Effector CD8-positive, alpha-beta T cell (primary cell): ENCODE results near the gene CSTF3.
A peak's percentile ranks its signal among the peaks of the same experiment; 100 is the strongest.
"Not testable (repeated sequence)": the region's sequence is repeated elsewhere in the genome, so short reads cannot be mapped to it uniquely, and the experiment has no call there.

Source experiments
- DNase-seq: peaks from one replicate; lab custom pipeline; 2025; lab: John Stamatoyannopoulos, UW

Gene CSTF3

DNA sequence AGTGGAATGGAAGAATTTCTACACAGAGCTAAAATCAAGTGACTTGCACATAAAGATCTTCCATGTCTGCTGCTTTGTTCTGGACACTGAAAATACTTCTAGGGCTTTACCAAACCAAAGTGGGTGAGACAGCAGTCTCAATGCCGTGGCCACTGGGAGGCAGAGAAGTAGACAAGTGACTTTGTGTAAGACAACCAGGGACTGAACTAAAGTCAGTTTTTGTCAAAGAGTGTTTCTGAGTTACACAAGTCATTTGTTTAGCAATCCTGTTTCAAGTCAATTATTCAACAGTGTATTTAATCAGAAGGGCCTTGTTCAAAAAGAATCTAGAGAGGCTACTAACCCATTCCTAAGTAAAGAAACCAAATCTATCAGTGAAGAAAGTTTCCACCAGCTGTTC is 75.3 kb downstream of the CSTF3 start:
- no peak for DNase-seq

DNA sequence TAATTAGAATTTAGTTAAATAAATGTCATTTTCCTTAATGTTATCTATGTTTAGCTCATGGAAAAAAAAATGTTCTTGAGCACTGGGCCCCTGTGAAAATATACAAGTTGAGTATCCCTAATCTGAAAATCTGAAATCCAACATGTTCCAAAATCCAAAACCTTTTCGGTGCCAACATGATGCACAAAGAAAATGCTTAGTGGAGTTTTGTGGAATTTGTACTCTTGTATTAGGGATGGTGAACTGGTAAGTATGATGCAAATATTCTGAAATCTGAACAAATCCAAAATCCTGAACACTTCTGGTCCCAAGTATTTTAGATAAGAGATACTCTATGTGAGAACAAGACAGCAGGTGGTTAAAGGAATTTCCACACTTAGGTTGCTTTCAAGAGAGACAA is 77.4 kb downstream of the CSTF3 start:
- no peak for DNase-seq

DNA sequence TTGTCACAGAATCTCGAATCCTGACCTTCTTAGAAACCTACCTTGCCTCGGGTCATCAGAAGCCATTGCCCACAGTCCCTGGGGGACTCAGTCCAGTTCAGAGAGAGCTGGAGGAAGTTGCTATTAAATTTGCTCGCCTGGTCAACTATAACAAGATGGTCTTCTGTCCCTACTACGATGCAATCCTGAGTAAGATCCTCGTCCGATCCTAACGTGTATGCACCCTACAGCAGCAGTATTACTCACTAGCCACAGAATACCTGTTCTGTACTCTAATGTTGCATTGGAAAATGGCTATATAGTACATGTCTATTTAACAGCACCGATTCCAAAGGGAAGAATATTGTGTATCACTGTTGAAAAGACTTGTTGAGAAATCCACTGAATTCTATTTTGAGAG is 88.8 kb downstream of the CSTF3 start:
- DNase-seq, result no peak

DNA sequence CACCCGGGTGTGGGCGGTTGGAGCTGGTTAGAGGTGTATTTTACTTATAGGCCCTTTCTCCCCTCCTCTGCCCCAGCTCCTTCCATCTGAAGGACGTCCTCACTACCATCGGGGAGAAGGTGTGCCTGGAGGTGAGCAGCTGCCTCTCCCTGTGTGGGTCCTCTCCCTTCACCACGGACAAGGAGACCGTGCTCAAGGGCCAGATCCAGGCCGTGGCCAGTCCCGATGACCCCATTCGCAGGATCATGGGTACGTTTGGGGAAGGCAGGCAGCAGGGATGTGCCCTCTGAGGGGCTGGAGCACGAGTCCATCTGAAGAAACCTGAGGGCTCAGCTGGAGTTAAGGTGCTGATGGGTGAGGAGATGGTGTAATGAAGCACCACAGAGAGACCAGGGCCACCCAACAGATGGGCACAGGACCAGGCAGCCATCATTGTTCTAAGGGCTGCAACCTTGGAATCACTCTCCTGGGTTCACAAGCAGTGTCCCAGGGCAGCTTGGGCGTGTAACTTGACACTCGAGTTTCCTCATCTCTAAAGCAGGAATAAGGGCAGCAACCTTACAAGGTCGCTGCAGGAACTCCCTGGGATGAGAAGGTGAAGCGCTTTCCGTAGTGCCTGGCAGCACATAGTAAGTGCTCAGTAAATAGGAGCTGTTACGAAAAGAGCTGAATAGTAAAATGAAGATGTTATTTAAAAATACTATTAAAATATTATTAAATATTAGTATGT is 92.5 kb downstream of the CSTF3 start:
- DNase-seq, result no peak

DNA sequence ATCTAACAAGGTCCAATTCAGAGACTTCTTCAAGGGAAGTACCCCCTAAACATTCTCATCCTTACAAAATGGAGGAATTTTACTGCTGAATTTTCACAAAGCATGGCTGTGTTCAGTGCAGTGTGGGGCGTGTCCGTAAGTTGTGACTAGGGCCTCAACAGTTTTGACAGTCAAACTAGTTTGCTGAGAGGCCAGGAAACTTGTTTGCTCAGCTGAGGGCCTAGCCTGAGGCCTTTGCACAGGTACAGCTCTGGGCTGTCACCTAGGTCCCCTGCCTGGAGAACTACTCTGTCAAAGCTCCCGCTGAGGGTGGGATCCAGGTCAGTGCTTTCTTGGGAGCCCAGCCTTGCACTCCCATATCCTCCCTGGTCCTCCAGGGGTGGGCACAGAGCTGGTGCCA is 94.0 kb downstream of the CSTF3 start:
- DNase-seq, result no peak

DNA sequence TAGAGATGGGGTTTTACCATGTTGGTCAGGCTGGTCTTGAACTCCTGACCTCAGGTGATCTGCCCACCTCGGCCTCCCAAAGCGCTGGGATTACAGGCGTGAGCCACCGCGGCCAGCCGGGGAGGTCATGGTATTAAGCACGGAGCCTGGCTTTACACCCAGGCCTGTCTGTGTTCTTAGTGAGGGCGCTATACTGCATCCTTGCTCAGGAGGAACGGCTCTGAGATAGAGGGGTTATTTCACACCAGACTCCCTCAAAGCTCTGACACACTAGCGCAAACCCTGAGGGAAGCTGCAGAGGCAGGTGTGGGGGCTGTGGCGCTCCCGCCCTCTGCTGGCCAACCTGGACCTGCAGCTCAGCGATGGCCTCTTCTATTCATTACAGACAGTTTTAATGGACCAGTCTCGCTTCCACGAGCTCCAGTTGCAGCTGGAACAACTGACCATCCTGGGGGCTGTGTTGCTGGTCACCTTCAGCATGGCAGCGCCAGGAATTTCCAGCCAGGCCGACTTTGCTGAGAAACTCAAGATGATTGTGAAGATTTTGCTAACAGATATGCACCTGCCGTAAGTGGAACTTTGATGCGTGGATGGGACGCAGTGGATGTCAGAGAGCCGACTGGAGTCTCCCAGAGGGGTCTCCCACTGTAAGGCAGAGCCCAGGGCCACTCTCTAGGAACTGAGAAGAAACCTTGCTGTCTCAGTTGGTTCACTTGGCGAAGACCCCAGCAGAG is 95.7 kb downstream of the CSTF3 start:
- peak; percentile 50 for DNase-seq

DNA sequence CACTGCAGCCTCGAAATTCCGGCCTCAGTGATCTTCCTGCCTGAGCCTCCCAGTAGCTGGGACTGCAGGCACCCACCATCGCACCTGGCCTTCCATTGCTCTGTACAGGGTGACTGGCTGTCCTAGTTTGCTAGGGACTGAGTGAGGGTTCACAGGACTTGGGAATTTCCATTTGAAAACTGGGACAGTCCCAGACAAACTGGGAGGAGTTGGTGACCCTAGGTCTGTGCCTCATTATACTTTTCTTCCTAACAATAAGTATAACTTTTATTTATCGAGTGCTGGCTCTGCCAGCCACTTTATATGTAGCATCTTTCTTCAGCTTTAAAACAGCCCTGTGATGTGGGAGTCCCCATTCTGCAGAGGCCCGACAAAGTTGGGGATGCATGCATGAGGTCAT is 96.4 kb downstream of the CSTF3 start:
- DNase-seq, result no peak

DNA sequence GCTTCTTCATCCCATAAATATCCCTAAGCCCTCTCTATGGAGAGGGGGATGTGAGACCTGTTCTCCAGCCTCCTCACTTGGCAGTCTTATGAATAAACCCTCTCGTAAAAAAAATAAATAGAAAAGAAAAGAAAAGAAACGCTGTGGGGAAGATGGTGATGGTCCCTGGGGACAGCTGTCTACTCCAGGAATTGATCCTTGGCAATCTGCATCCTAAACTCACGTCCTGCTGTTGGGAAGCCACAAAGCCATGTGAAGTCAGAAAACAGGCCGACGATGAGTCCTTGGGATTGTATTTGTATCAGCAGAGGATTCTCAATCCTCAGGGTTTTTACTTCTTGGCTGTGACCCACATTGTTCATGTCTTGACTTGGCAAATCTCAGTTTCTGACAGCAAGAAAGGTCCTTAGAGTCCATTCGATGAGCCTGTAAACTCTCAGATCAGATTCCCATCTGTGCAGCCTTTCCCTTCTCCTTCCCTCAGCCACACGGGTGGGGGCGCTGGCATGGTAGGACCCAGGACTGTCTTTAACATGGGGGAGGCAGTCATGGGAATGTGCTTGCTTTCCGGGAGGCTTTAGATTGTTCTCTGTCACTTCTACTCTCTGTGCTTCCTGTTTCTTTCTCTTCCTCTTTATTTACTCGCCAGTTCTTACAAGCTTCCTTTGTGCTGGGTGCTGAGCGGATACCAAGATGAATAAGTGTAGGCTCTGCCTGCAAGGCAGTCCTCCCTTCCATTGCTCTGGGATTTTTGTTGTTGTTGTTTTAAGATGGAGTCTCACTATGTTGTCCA is 97.1 kb downstream of the CSTF3 start:
- no peak for DNase-seq

DNA sequence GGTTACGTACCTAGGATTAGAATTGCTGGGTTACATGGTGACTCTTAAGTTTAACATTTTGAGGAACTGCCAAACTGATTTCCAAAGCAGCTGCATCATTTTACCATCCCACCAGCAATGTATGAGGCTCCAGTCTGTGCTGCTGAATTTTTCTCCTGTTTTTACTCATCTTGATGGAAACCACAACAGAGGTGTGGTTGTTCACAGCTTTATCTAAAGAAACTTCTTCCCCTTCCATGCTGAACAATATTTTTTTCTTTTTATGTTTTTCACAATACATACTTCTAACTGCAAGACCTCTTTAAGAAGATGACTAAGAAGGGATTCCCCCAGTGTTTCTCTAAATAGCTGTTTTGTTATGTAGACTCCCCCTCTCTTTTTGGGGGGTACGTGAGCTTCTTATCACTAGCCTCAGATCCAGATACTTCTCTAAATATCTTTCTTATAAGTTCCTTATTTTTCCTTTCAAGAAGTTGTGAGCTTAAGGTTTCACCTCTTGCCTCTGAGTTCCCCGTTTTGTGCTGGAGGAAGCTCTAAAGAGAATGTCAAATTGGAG is 97.9 kb downstream of the CSTF3 start:
- DNase-seq, result no peak

DNA sequence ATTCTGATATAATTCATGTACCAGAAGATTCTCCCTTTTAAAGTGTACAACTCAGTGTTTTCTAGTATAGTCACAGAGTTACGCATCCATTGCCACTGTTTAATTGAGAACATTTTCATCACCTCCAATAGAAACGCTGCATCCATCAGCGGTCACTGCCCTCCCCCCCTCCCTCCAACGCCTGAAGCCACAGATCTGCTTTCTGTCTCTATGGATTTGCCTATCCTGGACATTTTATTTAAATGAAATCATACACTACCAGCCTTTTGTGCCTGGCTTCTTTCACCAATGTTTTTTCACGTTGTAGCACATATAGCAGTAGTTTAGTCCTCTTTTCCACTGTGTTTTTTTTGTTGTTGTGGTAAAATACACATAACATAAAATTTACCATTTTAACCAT is 99.1 kb downstream of the CSTF3 start:
- DNase-seq, result no peak

DNA sequence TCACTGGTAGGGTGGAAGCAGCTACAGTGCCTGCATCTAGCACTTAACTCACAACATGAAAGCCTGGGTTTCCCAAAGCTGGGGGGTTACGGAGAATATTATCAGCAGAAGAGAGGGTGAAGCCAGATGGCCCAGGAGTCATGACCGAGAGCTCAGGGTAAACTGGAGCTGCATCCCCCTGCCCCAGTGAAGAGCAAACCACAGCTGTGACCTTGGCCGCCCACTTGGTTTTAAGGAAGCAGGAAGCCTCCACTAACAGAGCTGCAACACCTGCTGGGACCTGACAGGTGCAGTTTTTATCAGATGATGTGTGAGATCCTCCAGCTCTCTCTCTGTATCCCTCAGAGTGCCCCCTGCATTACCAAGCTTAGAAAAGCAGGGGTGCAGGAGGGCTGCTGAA is 101.0 kb downstream of the CSTF3 start:
- DNase-seq, result no peak

DNA sequence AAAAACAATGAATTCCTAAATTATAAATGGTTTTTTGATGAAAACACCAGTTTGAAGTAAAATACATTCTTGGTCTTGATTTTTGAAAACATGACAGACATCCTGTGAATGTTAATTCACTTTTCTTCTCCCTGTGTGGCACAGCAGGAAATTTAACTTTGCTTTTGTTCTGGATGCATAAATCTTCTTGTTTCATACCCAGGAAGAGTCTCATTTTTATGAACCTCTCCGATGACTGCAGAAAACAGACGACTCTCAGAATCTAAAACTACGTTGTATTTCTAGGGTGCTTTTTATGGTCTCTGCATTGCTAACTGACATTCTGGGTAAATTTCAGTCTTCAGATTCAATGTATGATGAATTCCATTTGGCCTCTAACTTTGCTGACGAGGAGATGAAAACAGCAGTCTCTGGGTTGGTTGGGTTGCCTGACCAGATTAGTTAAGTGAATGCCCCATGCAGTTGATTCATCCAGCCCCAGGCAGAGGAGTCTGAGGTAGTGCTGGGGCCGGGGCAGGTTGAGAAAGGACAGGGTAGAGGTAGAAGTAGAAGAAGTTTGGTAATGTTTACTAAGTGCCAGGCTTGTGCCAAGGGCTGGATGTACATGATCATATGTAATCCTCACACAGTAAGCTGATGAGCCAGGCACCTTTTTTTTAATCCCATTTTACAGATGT is 101.8 kb downstream of the CSTF3 start:
- no peak for DNase-seq

DNA sequence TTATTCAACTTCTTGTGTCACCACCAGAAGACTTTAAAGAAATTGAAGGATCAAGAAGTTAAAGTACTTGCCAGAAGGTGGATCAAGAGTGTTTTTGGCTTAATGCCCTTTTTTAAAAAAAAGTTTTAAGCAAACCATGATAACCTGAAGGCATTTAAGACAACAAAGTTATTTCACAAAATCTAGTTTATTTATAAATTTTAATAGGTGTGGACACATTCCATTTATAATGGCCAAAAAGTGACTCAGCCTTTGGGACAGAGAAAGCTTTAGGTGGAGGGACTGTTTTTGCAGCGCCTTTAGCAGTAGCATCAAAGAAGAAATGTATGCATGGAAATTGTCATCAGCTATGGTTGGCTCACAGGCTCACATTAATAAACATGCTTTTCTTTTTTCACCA is 104.0 kb downstream of the CSTF3 start:
- no peak for DNase-seq

DNA sequence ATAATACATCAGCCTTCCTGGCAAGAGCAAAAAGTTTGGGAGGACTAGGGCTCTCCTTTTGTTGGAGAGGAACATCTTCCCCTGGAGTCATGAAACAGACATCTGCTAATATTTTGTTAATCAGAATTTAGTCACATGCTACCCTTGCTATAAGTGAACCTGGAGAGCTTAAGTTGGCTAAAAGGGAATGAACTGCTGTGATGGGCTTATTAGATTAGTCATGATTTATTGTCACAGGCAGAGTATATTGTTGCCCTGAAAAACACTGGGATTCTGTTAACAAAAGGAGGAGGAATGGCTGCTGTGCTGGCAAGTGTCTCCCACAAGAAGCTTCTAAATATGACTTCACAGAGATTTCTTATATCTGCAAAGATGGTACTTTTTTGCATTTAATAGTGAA is 105.9 kb downstream of the CSTF3 start:
- no peak for DNase-seq

DNA sequence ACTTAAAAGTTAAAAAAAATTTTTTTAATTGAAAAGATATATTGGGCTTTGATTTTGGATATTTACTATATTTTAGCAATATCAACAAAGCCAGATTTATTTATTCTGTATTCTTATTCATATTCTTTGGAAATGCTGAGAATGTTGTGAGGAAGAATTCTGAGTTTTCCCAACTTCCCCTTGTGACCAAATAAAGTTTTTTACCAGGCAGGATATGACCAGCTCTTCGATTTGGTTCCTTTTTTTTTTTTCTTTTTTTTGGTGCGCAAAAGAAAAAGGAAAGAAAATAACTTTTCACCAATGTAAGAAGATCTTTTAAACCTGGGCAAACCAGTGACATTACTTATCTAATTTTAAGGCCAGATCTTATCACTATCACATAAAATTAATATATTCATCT is 109.0 kb downstream of the CSTF3 start:
- DNase-seq, result no peak

DNA sequence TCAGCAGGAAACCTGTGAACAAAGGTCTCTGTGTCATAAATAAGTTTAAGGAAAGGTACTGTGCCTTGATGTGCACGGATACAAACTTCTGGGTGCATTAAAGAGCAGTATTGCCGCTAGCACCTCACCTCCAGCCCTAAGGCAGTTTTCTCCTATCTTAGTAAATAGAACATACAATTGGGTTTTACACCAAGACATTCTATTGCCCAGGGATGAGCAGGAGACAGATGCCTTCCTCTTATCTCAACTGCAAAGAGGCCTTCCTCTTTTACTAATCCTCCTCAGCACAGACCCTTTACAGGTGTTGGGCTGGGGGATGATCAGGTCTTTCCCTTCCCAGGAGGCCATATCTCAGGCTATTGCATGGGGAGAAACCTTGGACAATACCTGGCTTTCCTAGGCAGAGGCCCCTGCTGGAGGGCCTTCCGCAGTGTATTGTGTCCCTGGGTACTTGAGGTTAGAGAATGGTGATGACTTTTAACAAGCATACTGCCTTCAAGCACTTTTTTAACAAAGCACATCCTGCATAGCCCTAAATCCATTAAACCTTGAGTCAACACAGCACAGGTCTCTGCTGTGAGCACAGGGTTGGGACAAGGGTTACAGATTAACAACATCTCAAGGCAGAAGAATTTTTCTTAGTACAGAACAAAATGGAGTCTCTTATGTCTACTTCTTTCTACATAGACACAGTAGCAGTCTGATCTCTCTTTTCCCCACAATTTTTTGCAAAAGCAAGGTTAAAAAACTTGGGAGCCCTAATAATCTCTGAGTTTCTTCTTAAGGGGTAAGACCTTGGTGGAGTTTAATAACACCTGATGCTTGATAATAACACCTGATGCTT is 111.5 kb downstream of the CSTF3 start:
- DNase-seq, result not testable (repeated sequence)

DNA sequence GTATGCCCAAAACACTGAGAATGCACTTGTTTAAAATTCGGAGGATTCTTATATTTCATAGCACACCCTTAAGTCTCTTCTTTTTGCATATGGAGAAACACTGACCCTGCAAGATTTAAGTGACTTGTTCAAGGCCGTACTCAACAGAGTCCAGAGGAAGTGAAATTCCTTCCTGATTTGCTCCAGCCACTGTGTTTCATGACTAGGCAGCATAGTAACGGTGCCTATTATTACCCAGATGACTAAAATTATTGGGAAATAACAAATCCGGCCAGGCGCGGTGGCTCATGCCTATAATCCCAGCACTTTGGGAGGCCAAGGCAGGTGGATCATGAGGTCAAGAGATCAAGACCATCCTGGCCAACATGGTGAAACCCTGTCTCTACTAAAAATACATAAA is 112.6 kb downstream of the CSTF3 start:
- DNase-seq, result not testable (repeated sequence)

DNA sequence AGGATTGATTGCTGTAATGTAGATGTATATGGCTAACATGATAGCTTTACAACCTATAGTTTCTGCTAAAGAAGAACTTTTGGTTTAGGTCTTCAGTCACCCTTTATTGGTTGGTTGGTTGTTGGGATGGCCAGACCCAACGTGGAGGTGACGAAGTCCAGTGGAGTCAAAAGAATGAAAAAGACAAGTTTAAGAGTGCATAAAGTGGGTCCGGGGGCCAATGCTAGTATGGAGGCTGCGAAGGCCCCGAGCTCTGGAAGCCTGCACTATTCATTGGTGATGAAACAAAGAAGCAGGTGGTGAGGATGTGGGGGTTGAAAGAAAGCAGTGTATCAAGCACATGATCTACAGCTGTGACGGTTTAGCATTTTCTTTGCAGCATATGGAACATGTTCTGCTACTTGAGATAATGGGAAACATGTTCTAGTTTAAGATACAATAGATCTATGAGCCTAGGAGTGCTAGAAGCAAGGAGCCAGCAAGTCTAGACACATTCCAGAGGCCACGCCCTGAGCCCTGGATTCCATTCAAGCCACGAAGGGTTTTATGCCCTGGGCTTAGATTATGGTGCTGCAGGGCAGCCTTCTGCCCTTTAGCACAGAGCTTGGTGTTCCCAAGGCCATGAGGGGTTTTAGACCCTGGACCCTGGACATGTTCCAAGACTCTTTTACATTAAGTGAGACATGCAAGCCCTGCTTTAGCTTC is 115.6 kb downstream of the CSTF3 start:
- no peak for DNase-seq

DNA sequence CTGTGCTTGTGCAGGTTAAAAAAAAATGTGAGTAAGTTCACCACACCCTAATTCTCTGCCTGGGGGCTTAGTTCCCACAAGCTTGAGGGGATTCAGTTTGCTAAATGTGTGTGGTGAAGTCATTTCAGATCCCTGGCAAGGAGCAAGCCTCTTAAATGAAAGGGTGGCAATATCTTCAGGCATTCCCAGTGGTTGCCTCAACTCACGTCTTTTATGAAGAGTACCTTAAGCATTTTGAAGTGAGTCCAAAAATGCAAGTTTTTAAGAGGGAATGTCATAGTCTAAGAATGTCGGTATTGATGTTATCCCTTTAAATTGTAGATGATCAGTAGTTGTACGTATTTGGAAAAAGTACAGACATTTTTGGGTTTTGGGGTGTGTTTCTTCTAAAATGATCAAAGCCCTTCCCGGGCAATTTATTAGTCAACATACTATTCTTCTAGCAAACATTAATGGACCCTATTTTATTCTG is 117.0 kb downstream of the CSTF3 start:
- no peak for DNase-seq

DNA sequence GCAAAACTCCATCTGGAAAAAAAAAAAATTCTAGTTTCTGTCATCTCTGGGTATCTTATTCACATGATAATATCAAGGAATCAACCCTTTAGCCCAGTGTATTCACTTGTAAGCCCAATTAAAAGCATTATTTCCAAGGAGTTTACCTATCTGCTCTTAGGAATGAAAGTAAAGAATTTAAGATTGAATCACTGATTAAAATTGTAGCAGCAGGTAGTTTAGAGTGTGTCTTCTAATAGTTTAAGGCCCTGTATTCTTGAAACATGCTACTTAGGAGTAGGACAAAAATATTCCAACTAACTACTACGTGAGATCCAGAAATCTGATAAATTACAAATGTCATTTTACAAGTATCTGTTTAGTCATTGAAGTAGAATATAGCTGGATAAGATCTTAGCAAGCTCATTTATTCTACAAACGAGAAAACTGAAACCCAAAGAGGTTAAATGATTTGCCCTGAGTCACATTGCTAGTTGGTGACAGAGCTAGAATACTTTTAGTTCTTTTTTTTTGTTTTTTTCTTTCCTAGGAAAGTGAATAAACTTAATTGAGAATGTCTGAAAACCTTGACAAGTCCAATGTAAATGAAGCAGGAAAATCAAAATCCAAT is 118.0 kb downstream of the CSTF3 start:
- DNase-seq, result no peak
